Measurements from ENCODE around the gene TMA7. TPM values are rescaled to one million over a fixed set of nuclear protein-coding genes. Genes with fewer than 3 reads are reported as not detected.
A peak's percentile ranks its signal among the peaks of the same experiment; 100 is the strongest.

The TMA7 gene
- total and polyA plus RNA-seq, 2 of the 13 experiments (the other 11 are each of a cell fraction or from before 2014, with no cell fraction given): 100 to 486 TPM

- TF ChIP-seq, protein P1, sequence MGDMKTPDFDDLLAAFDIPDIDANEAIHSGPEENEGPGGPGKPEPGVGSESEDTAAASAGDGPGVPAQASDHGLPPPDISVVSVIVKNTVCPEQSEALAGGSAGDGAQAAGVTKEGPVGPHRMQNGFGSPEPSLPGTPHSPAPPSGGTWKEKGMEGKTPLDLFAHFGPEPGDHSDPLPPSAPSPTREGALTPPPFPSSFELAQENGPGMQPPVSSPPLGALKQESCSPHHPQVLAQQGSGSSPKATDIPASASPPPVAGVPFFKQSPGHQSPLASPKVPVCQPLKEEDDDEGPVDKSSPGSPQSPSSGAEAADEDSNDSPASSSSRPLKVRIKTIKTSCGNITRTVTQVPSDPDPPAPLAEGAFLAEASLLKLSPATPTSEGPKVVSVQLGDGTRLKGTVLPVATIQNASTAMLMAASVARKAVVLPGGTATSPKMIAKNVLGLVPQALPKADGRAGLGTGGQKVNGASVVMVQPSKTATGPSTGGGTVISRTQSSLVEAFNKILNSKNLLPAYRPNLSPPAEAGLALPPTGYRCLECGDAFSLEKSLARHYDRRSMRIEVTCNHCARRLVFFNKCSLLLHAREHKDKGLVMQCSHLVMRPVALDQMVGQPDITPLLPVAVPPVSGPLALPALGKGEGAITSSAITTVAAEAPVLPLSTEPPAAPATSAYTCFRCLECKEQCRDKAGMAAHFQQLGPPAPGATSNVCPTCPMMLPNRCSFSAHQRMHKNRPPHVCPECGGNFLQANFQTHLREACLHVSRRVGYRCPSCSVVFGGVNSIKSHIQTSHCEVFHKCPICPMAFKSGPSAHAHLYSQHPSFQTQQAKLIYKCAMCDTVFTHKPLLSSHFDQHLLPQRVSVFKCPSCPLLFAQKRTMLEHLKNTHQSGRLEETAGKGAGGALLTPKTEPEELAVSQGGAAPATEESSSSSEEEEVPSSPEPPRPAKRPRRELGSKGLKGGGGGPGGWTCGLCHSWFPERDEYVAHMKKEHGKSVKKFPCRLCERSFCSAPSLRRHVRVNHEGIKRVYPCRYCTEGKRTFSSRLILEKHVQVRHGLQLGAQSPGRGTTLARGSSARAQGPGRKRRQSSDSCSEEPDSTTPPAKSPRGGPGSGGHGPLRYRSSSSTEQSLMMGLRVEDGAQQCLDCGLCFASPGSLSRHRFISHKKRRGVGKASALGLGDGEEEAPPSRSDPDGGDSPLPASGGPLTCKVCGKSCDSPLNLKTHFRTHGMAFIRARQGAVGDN (CRISPR knock-in tag; IDR thresholded peaks at IDR 0.05): no peak
- no peak for TF ChIP-seq ZNF605 (CRISPR knock-in tag; IDR thresholded peaks at IDR 0.05)
- TF ChIP-seq ZNF350 (CRISPR knock-in tag; IDR thresholded peaks at IDR 0.05; ENCODE audit: borderline replicate concordance, low read depth): no peak
- no peak for TF ChIP-seq RBAK (CRISPR knock-in tag; IDR thresholded peaks at IDR 0.05)
- TF ChIP-seq, protein P2, sequence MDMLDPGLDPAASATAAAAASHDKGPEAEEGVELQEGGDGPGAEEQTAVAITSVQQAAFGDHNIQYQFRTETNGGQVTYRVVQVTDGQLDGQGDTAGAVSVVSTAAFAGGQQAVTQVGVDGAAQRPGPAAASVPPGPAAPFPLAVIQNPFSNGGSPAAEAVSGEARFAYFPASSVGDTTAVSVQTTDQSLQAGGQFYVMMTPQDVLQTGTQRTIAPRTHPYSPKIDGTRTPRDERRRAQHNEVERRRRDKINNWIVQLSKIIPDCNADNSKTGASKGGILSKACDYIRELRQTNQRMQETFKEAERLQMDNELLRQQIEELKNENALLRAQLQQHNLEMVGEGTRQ (IDR thresholded peaks at IDR 0.05; ENCODE audit: low read depth, low read length): no peak
- TF ChIP-seq, protein P2 (CRISPR knock-in tag; IDR thresholded peaks at IDR 0.05; ENCODE audit: borderline replicate concordance): no peak
- TF ChIP-seq ZFP36L2 (CRISPR knock-in tag; IDR thresholded peaks at IDR 0.05): no peak
- no peak for TF ChIP-seq ELF4 (CRISPR knock-in tag; IDR thresholded peaks at IDR 0.05; ENCODE audit: borderline replicate concordance)
- no peak for TF ChIP-seq GTF2F1 (IDR thresholded peaks at IDR 0.05; ENCODE audit: low read length)
- TF ChIP-seq SMYD3 (CRISPR knock-in tag; IDR thresholded peaks at IDR 0.05): no peak
- no peak for TF ChIP-seq SKI (IDR thresholded peaks at IDR 0.05; ENCODE audit: partially characterized antibody)
- no peak for TF ChIP-seq POGZ (CRISPR knock-in tag; IDR thresholded peaks at IDR 0.05)
- TF ChIP-seq SALL2 (CRISPR knock-in tag; IDR thresholded peaks at IDR 0.05): no peak
- TF ChIP-seq FOXK1 (CRISPR knock-in tag; IDR thresholded peaks at IDR 0.05; ENCODE audit: borderline replicate concordance, low read depth): 0 out of 2 replicates have a peak, but pooled peaks have one; percentile 13
- no peak for TF ChIP-seq RFX5 (IDR thresholded peaks at IDR 0.05; ENCODE audit: low read depth, low read length)
- TF ChIP-seq, protein P3, sequence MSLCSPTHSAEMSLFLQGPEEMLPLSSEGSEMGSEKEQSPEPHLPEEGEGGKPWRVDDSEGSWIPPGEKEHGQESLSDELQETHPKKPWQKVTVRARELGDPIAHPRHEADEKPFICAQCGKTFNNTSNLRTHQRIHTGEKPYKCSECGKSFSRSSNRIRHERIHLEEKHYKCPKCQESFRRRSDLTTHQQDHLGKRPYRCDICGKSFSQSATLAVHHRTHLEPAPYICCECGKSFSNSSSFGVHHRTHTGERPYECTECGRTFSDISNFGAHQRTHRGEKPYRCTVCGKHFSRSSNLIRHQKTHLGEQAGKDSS (CRISPR knock-in tag; IDR thresholded peaks at IDR 0.05; ENCODE audit: borderline replicate concordance, low read depth): no peak
- no peak for TF ChIP-seq YY1 (IDR thresholded peaks at IDR 0.05; ENCODE audit: insufficient read depth, insufficient replicate concordance, low read depth, low read length)
- no peak for TF ChIP-seq SSRP1 (CRISPR knock-in tag; IDR thresholded peaks at IDR 0.05)
- no peak for TF ChIP-seq RNF219 (CRISPR knock-in tag; IDR thresholded peaks at IDR 0.05)
- TF ChIP-seq TCF7L2 (IDR thresholded peaks at IDR 0.05; ENCODE audit: low read depth, low read length): no peak
- TF ChIP-seq ZNF644 (CRISPR knock-in tag; IDR thresholded peaks at IDR 0.05; ENCODE audit: low read depth): no peak
- TF ChIP-seq MXD4 (CRISPR knock-in tag; IDR thresholded peaks at IDR 0.05): no peak
These were observed 13.0 kb upstream of the TMA7 start (continued) for GRCh38 chr3:48426944-48427629.
